Activated CD4-positive, alpha-beta T cell treated with anti-CD3 and anti-CD28 coated beads, Interleukin-2, Interleukin-6, amounts not matched to agents 100 ng/mL and 50 ng/mL, durations not matched to agents 16 hours and 8 hours (primary cell): ENCODE data around the gene SLC44A4.
A peak's percentile ranks its signal among the peaks of the same experiment; 100 is the strongest.
"Not testable (repeated sequence)": the region's sequence is repeated elsewhere in the genome, so short reads cannot be mapped to it uniquely, and the experiment has no call there.

Experiments used
- DNase-seq: peaks from one replicate; pipeline ENCODE4 v3.0.0-alpha.2; 2020

Gene SLC44A4

DNA sequence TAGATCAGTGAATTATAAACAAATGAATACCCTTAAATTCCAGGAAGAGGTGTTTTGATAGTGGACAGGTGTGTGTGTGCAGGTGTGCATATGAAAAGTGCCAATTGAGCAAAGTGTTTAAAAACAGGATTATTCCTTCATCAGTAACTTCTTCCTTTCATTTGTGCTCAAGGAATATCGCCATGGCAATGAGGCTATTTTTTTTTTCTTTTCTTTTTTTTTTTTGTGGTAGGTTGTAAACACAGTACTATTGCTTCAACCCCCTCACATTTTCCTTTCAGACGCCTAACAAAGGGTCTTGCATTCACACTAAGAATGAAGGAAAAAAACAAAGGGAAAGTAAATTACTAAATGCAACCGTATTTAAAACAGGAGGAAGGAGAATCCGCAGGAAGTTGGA is 53.2 kb downstream of the SLC44A4 start:
- DNase-seq: no peak

- not testable (repeated sequence) for DNase-seq
Measured at GRCh38 chr6:31823592-31824196, 55.1 kb downstream of the SLC44A4 start.

- DNase-seq: peak; percentile 83
Measured at GRCh38 chr6:31822036-31822821, 56.6 kb downstream of the SLC44A4 start.

DNA sequence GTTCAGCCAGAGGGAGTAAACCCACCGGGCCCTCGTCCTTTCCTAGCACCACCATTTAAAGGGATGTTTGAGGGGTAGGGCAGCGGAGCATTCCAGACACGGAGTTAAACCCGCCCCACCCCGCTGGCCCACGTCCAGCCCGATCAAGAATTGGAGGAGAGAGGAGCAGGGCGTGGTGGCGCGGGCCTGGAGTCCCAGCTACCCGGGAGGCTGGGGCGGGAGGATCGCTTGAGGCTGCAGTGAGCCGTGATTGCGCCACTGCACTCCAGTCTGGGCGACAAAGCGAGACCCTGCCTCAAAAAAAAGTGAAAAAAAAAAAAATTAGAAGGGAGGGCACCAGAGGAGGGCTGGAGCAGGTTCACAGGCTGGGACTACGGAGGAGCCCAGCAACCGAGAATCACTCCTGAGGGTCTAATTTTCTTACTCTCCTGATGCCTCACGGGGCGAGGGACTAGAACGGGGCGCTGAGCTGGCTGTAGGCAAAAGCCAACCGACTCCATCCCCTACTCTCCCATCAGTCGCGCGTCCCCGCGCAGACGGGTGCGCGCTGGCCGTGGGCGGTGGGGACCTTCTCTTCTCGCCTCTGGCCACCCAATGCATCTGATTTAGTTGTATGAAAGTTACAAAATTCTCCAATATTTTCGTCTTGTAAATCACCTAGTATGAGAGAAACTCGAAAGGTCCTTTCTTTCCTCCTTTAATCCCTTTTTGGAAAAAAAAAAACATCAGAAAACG is 57.3 kb downstream of the SLC44A4 start:
- peak; percentile 77 for DNase-seq

GRCh38 chr6:31820399-31820798 is 58.4 kb downstream of the SLC44A4 start:
- DNase-seq: not testable (repeated sequence)

DNA sequence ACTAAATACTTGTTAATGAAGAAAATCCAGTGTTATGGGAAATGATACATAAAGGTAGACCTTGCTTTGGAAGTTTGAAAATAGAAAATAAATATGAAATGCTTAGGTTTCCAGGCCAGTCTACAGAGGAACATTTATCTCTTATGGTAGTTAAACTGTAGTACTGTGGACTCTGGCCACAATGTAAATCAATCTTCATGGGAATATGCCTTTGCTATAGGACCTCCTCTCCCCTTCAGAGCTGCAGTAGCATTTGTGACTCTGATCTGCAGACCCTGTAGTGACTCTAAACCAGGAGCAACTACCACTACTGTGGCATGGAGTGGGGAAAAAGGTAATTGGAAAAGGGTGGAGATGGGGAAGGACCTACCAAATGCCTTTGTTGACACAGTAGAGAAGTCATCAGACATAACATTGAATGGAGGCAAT is 58.9 kb downstream of the SLC44A4 start:
- DNase-seq: no peak

GRCh38 chr6:31817929-31818511 is 60.8 kb downstream of the SLC44A4 start:
- not testable (repeated sequence) for DNase-seq

DNA sequence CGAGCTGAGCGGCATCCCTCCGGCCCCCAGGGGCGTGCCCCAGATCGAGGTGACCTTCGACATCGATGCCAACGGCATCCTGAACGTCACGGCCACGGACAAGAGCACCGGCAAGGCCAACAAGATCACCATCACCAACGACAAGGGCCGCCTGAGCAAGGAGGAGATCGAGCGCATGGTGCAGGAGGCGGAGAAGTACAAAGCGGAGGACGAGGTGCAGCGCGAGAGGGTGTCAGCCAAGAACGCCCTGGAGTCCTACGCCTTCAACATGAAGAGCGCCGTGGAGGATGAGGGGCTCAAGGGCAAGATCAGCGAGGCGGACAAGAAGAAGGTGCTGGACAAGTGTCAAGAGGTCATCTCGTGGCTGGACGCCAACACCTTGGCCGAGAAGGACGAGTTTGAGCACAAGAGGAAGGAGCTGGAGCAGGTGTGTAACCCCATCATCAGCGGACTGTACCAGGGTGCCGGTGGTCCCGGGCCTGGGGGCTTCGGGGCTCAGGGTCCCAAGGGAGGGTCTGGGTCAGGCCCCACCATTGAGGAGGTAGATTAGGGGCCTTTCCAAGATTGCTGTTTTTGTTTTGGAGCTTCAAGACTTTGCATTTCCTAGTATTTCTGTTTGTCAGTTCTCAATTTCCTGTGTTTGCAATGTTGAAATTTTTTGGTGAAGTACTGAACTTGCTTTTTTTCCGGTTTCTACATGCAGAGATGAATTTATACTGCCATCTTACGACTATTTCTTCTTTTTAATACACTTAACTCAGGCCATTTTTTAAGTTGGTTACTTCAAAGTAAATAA is 61.5 kb downstream of the SLC44A4 start:
- DNase-seq: not testable (repeated sequence)

DNA sequence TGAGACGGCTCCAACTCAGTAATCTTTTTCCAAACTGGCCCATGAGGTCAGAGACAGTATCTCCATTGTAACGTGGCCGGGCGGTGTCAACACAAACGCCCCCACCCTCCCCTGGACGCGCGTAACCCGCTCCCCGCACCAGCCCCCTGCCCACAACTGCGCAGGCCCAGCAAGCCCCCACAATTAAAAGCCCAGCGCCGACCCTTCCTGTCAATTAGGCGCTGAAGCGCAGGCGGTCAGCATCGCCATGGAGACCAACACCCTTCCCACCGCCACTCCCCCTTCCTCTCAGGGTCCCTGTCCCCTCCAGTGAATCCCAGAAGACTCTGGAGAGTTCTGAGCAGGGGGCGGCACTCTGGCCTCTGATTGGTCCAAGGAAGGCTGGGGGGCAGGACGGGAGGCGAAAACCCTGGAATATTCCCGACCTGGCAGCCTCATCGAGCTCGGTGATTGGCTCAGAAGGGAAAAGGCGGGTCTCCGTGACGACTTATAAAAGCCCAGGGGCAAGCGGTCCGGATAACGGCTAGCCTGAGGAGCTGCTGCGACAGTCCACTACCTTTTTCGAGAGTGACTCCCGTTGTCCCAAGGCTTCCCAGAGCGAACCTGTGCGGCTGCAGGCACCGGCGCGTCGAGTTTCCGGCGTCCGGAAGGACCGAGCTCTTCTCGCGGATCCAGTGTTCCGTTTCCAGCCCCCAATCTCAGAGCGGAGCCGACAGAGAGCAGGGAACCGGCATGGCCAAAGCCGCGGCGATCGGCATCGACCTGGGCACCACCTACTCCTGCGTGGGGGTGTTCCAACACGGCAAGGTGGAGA is 63.6 kb downstream of the SLC44A4 start, which contains the start of the genes HSPA1A and HSPA1L:
TSS of gene HSPA1A (plus strand) at position 519 of the 814 bp plus-strand sequence. CDS start at position 733, 214 bp downstream.
TSS of gene HSPA1L (minus strand) at position 259 of the 814 bp plus-strand sequence. CDS start 3,311 bp downstream, outside the sequence.
- DNase-seq: peak; percentile 94

DNA sequence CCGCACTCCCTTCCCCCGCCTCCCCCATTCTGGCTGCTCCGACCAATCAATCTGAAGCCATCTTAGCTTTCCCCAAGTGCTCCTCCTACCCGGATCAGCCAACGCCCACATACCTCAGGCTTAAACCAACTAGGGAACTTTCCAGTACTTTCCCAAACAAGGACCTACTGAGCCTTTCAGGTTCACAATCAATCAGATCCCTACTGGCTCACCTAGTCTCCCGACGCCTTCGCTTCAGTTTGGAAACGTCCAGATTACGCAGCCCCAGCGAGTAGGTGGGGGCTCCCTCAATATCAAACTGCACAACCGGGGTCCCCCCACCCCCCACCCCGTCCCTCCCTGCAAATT is 64.1 kb downstream of the SLC44A4 start:
- peak; percentile 91 for DNase-seq

DNA sequence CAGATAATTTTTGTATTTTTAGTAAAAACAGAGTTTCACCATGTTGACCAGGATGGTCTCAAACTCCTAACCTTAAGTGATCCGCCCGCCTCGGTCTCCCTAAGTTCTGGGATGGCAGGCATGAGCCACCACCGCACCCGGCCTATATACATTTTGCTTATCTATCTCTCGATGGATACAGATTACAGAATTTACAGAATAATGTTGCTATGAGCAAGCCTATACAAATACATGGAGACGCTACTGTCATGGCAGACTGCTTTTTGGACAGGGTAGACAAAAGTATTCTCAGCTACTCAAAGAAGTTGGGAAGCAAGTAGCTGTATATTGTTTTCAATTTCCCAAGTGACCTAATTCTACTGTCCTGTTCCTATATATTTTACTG is 65.3 kb downstream of the SLC44A4 start:
- DNase-seq: no peak
